Embryonic facial prominence (tissue), 1 donor: ENCODE measurements around the gene INSIG1.
A peak's percentile ranks its signal among the peaks of the same experiment; 100 is the strongest.

Experiments used
- DNase-seq: peaks from one replicate; pipeline ENCODE4 v3.0.0-alpha.2; 2016; ENCODE audit errors: extremely low spot score

INSIG1 gene

GRCh38 chr7:155327590-155328320 is 30.1 kb downstream of the INSIG1 start:
- DNase-seq = no peak

- no peak for DNase-seq
Observed at GRCh38 chr7:155329225-155329624, 31.5 kb downstream of the INSIG1 start.

GRCh38 chr7:155331396-155331795 is 33.7 kb downstream of the INSIG1 start:
- DNase-seq = no peak

- DNase-seq = no peak
Observed at GRCh38 chr7:155333346-155334234, 35.9 kb downstream of the INSIG1 start.

- no peak for DNase-seq
Observed at GRCh38 chr7:155336812-155337602, 39.3 kb downstream of the INSIG1 start.

GRCh38 chr7:155337946-155338631 is 40.4 kb downstream of the INSIG1 start:
- DNase-seq = no peak

- no peak for DNase-seq
Observed at GRCh38 chr7:155338632-155339320, 41.1 kb downstream of the INSIG1 start.

GRCh38 chr7:155339474-155339873 is 41.8 kb downstream of the INSIG1 start:
- DNase-seq = no peak

- no peak for DNase-seq
Observed at GRCh38 chr7:155340071-155340531, 42.4 kb downstream of the INSIG1 start.

- DNase-seq = no peak
Observed at GRCh38 chr7:155340721-155341120, 43.0 kb downstream of the INSIG1 start.

GRCh38 chr7:155341463-155341983 is 43.8 kb downstream of the INSIG1 start:
- DNase-seq = no peak

GRCh38 chr7:155342313-155342712 is 44.6 kb downstream of the INSIG1 start:
- DNase-seq = no peak

GRCh38 chr7:155343150-155343549 is 45.5 kb downstream of the INSIG1 start:
- no peak for DNase-seq

GRCh38 chr7:155343661-155344121 is 46.0 kb downstream of the INSIG1 start:
- no peak for DNase-seq

- DNase-seq = no peak
Observed at GRCh38 chr7:155344270-155344617, 46.6 kb downstream of the INSIG1 start.

GRCh38 chr7:155344618-155345433 is 47.1 kb downstream of the INSIG1 start:
- DNase-seq = peak; percentile 34

GRCh38 chr7:155345490-155345889 is 47.8 kb downstream of the INSIG1 start:
- no peak for DNase-seq

- no peak for DNase-seq
Observed at GRCh38 chr7:155346285-155346684, 48.6 kb downstream of the INSIG1 start.

- no peak for DNase-seq
Observed at GRCh38 chr7:155348806-155349205, 51.1 kb downstream of the INSIG1 start.
